Neural cell (in vitro differentiated cells): ENCODE measurements around the gene PHLDA2.

Experiments
- CTCF ChIP-seq: fragments of 450-650 bp; IDR thresholded peaks from 2 replicates; pipeline ENCODE4 v1.5.1; 2014; ENCODE audit warnings: antibody characterized with exemption, mild to moderate bottlenecking, moderate library complexity; ENCODE audit not compliant: poor library complexity, severe bottlenecking
- EP300 ChIP-seq: fragments of 450-650 bp; conservative IDR thresholded peaks from 2 replicates; pipeline ENCODE4 v1.6.1; 2014; ENCODE audit warnings: antibody characterized with exemption, mild to moderate bottlenecking, moderate library complexity; ENCODE audit not compliant: poor library complexity, severe bottlenecking
- EZH2 ChIP-seq: fragments of 200-600, 300-800 bp; shearing (Covaris generic), sonication (generic); IDR thresholded peaks from 2 replicates; pipeline ENCODE4 v1.6.1; 2014; ENCODE audit warnings: antibody characterized with exemption, low read length, borderline replicate concordance, mild to moderate bottlenecking; ENCODE audit not compliant: insufficient read depth, poor library complexity, severe bottlenecking
- POLR2AphosphoS5 ChIP-seq: IDR thresholded peaks from 2 replicates; pipeline ENCODE4 v1.6.1; 2012
- RAD21 ChIP-seq: fragments of 450-650 bp; conservative IDR thresholded peaks from 2 replicates; pipeline ENCODE4 v1.6.1; 2014; ENCODE audit warnings: antibody characterized with exemption, mild to moderate bottlenecking, moderate library complexity
- REST ChIP-seq: IDR thresholded peaks from 2 replicates; pipeline ENCODE4 v1.6.1; 2012; ENCODE audit warnings: borderline replicate concordance

DNA sequence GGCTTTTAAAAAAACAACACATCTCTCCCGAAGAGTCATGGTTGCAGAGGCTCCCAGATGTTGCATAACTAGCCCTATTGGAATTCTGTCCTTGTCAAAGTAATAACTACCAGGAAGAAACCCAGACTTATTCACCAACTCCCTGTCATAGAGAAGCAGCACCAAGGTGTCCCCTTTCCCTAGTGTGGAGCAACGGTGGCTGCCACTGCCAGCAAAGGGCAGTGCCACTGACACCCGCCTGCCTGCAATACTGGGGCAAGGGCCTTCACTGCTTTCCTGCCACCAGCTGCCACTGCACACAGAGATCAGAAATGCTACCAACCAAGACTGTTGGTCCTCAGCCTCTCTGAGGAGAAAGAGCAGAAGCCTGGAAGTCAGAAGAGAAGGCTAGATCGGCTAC, 35.6 kb upstream of the PHLDA2 start:
- no peak for TF ChIP-seq EZH2
- TF ChIP-seq CTCF, result no peak
- TF ChIP-seq POLR2AphosphoS5, result no peak
- no peak for TF ChIP-seq REST
- no peak for TF ChIP-seq EP300
- TF ChIP-seq RAD21, result no peak
